Panc1 (cell line): ENCODE measurements around the gene DDX10. TPM values are rescaled to one million over a fixed set of nuclear protein-coding genes. Genes with fewer than 3 reads are reported as not detected.
A peak's percentile ranks its signal among the peaks of the same experiment; 100 is the strongest.

ENCODE experiments used
- ATAC-seq: fragments of 200-7000 bp; cut with Tn5 transposase; 2 replicates; pipeline ENCODE4 v1.9.1; 2020; ENCODE audit warnings: mild to moderate bottlenecking, moderate library complexity
- Bru-seq: library from RNA; stranded (reverse); fragments of 400-500 nt; gene quantifications from one replicate; lab custom pipeline; 2021; lab: Mats Ljungman, UMichigan
- BruChase-seq, 2 experiments: library from RNA; stranded (reverse); fragments of 400-500 nt; gene quantifications; one replicate each; lab custom pipeline; 2021; lab: Mats Ljungman, UMichigan
- BruUV-seq: library from RNA; stranded (reverse); fragments of 400-500 nt; replicated peaks from 2 replicates; lab custom pipeline; 2021; lab: Mats Ljungman, UMichigan
- CTCF ChIA-PET: fragments of 300-600 bp; sonication (Branson Sonifier 250); formaldehyde crosslinking; loops from one replicate; lab custom pipeline; 2022; ENCODE audit warnings: antibody characterized with exemption; lab: Charles Lee
- POLR2A ChIA-PET: fragments of 300-600 bp; sonication (Branson Sonifier 250); formaldehyde crosslinking; loops from one replicate; lab custom pipeline; 2022; ENCODE audit warnings: antibody characterized with exemption; lab: Charles Lee
- DNase-seq: peaks from one replicate; pipeline ENCODE4 v3.0.0-alpha.2; 2010; ENCODE audit warnings: low read depth, low spot score
- H3K27ac ChIP-seq: 2 replicates; pipeline ENCODE4 v1.5.1; 2011; ENCODE audit warnings: mild to moderate bottlenecking, low read length, inconsistent platforms
- H3K27me3 ChIP-seq: fragments of 200-500 bp; sonication (Bioruptor generic); 2 replicates; pipeline ENCODE4 v1.6.0; 2014; ENCODE audit warnings: low read length, inconsistent platforms; ENCODE audit not compliant: control insufficient read depth, insufficient read depth
- H3K36me3 ChIP-seq: fragments of 200-500 bp; sonication (Bioruptor generic); 2 replicates; pipeline ENCODE4 v1.5.1; 2014; ENCODE audit warnings: inconsistent platforms, mild to moderate bottlenecking, low read length, moderate library complexity; ENCODE audit not compliant: control insufficient read depth, insufficient read depth
- H3K4me1 ChIP-seq: 2 replicates; pipeline ENCODE4 v1.5.1; 2011; ENCODE audit warnings: inconsistent platforms, mild to moderate bottlenecking, low read length, moderate library complexity; ENCODE audit not compliant: control insufficient read depth, insufficient read depth
- H3K4me3 ChIP-seq, 2 experiments: 2 replicates each; pipeline ENCODE4 v1.5.1; 2011 to 2012; ENCODE audit warnings: low read depth in 2 of 2, low read length in 2 of 2, mild to moderate bottlenecking in 2 of 2, inconsistent platforms in 1 of 2, moderate library complexity in 1 of 2
- H3K9me3 ChIP-seq: fragments of 200-500 bp; sonication (Bioruptor generic); 2 replicates; pipeline ENCODE4 v1.5.1; 2014; ENCODE audit warnings: low read depth, mild to moderate bottlenecking, inconsistent platforms, low read length, moderate library complexity; ENCODE audit not compliant: control insufficient read depth, insufficient read depth
- POLR2AphosphoS5 ChIP-seq: IDR thresholded peaks from 2 replicates; pipeline ENCODE4 v1.6.1; 2012; ENCODE audit warnings: mild to moderate bottlenecking, low read depth, low read length, moderate library complexity
- SIN3A ChIP-seq: IDR thresholded peaks from 2 replicates; pipeline ENCODE4 v1.6.1; 2012; ENCODE audit warnings: low read depth, mild to moderate bottlenecking, low read length, moderate library complexity, borderline replicate concordance; ENCODE audit not compliant: insufficient read depth
- TCF7L2 ChIP-seq: IDR thresholded peaks from 2 replicates; pipeline ENCODE4 v1.6.1; 2011; ENCODE audit warnings: mild to moderate bottlenecking, low read depth, low read length, inconsistent platforms
- in situ Hi-C: cut with HindIII; loops from 2 replicates; pipeline ENCODE4 v1.10.0; 2016; ENCODE audit warnings: low sequenced_read_pairs, low pct_unique_long_range_greater_than_20kb
- intact Hi-C: fragments of 100-400 bp; cut with micrococcal nuclease; formaldehyde crosslinking; loops from one replicate; pipeline ENCODE4 v1.10.0; 2022; ENCODE audit not compliant: unreplicated experiment
- long read RNA-seq: library from polyadenylated mRNA; unstranded; transcript quantifications from one replicate; pipeline ENCODE4 v2.0.0, GENCODE V29; 2021; ENCODE audit not compliant: unreplicated experiment
- polyA plus RNA-seq: library from polyadenylated mRNA; unstranded; fragments of >200 nt; gene quantifications from one replicate; pipeline ENCODE4 v1.2.1, GENCODE V29; 2012; ENCODE audit warnings: missing spikeins; ENCODE audit not compliant: insufficient read length
- total RNA-seq: library from RNA; stranded (reverse); gene quantifications from one replicate; pipeline ENCODE4 v1.2.1, GENCODE V29; 2021; ENCODE audit not compliant: unreplicated experiment
- TF ChIP-seq, protein P1 (sequence below), 2 experiments: IDR thresholded peaks; 2 replicates each; pipeline ENCODE4 v1.6.1; 2011 to 2012; ENCODE audit warnings: low read depth in 2 of 2, control low read depth in 1 of 2, low read length in 1 of 2, mild to moderate bottlenecking in 1 of 2, moderate library complexity in 1 of 2; ENCODE audit not compliant: insufficient read depth in 1 of 2
- TF ChIP-seq, protein P2 (sequence below): fragments of 450-650 bp; IDR thresholded peaks from 2 replicates; pipeline ENCODE4 v1.5.1; 2017; ENCODE audit warnings: mild to moderate bottlenecking

DDX10 gene
- total RNA-seq (48.8 TPM), Bru-seq, nascent RNA (percentile 89 among the genes with signal in this experiment), BruChase-seq, experiment 1, labeled RNA remaining after a 2-hour chase (percentile 70 among the genes with signal in this experiment), BruChase-seq, experiment 2, labeled RNA remaining after a 6-hour chase (percentile 66 among the genes with signal in this experiment)
- 16.1 TPM for polyA plus RNA-seq
- long read RNA-seq, full-length matches to known transcripts = 47 of 83 reads
- long read RNA-seq, partial matches to known transcripts = 34 of 83 reads
- long read RNA-seq, other reads (novel, unspliced or antisense) = 2 of 83 reads

GRCh38 chr11:108664730-108665525 is at the start of gene DDX10:
Gene DDX10, plus strand, starts transcription at chr11:108665069. Its CDS starts 85 bp downstream, at chr11:108665154.
- Histone ChIP-seq H3K27ac (peak within 1 kb of the TSS; percentile 82), H3K4me1 (peaks cover 20% of the 10 kb centered on the region), H3K36me3 (no peaks in the 10 kb centered on the region), H3K27me3 (no peaks in the 10 kb centered on the region), H3K4me3 (peak within 1 kb of the TSS; percentile 83 to 85), H3K9me3 (no peaks in the 10 kb centered on the region)
- TF ChIP-seq, protein P1, sequence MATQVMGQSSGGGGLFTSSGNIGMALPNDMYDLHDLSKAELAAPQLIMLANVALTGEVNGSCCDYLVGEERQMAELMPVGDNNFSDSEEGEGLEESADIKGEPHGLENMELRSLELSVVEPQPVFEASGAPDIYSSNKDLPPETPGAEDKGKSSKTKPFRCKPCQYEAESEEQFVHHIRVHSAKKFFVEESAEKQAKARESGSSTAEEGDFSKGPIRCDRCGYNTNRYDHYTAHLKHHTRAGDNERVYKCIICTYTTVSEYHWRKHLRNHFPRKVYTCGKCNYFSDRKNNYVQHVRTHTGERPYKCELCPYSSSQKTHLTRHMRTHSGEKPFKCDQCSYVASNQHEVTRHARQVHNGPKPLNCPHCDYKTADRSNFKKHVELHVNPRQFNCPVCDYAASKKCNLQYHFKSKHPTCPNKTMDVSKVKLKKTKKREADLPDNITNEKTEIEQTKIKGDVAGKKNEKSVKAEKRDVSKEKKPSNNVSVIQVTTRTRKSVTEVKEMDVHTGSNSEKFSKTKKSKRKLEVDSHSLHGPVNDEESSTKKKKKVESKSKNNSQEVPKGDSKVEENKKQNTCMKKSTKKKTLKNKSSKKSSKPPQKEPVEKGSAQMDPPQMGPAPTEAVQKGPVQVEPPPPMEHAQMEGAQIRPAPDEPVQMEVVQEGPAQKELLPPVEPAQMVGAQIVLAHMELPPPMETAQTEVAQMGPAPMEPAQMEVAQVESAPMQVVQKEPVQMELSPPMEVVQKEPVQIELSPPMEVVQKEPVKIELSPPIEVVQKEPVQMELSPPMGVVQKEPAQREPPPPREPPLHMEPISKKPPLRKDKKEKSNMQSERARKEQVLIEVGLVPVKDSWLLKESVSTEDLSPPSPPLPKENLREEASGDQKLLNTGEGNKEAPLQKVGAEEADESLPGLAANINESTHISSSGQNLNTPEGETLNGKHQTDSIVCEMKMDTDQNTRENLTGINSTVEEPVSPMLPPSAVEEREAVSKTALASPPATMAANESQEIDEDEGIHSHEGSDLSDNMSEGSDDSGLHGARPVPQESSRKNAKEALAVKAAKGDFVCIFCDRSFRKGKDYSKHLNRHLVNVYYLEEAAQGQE (IDR thresholded peaks at IDR 0.05; ENCODE audit: insufficient read depth in 1 of 2, low read depth in 2 of 2, low read length in 1 of 2) = no peak
- TF ChIP-seq SIN3A = 0 out of 2 replicates have a peak, but pooled peaks have one; percentile 59
- TF ChIP-seq, protein P2, sequence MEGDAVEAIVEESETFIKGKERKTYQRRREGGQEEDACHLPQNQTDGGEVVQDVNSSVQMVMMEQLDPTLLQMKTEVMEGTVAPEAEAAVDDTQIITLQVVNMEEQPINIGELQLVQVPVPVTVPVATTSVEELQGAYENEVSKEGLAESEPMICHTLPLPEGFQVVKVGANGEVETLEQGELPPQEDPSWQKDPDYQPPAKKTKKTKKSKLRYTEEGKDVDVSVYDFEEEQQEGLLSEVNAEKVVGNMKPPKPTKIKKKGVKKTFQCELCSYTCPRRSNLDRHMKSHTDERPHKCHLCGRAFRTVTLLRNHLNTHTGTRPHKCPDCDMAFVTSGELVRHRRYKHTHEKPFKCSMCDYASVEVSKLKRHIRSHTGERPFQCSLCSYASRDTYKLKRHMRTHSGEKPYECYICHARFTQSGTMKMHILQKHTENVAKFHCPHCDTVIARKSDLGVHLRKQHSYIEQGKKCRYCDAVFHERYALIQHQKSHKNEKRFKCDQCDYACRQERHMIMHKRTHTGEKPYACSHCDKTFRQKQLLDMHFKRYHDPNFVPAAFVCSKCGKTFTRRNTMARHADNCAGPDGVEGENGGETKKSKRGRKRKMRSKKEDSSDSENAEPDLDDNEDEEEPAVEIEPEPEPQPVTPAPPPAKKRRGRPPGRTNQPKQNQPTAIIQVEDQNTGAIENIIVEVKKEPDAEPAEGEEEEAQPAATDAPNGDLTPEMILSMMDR = peak; percentile 28; the same call in 1 of the 2 replicates
- TF ChIP-seq TCF7L2 = peak; percentile 62
- peak; percentile 85 for TF ChIP-seq POLR2AphosphoS5
- ChIA-PET POLR2A (interaction anchor here (0.6 kb wide), 1 partner anchor 238 kb away, joined by 3 read pairs; no protein-coding TSS in a partner anchor), CTCF (interaction anchor here (0.6 to 2.0 kb wide), 2 partner anchors 12 to 199 kb away, joined by 3 to 4 read pairs; no protein-coding TSS in a partner anchor)
- in situ Hi-C loops (no loop called here), intact Hi-C loops (no loop called here)
- ATAC-seq (peak; percentile 99), DNase-seq (peak; percentile 90)
- BruUV-seq = TSS peak; percentile 85

GRCh38 chr11:108616549-108616948 is 48.3 kb upstream of the DDX10 start:
- Histone ChIP-seq H3K9me3 (no peaks in the 10 kb centered on the region), H3K4me1 (no peaks in the 10 kb centered on the region), H3K36me3 (no peaks in the 10 kb centered on the region), H3K27ac (no peak overlapping the region), H3K27me3 (no peaks in the 10 kb centered on the region), H3K4me3 (no peak overlapping the region)
- intact Hi-C loops (no loop called here), in situ Hi-C loops (no loop called here)
- no TSS peak for BruUV-seq
- ChIA-PET CTCF (no interaction called here), POLR2A (no interaction called here)
- TF ChIP-seq POLR2AphosphoS5 (no peak), TCF7L2 (no peak), SIN3A (no peak)
- TF ChIP-seq, protein P2 = no peak
- ATAC-seq = peak; percentile 83
- peak; percentile 85 for DNase-seq
